Body of pancreas (tissue), 4 donors: Measurements from ENCODE around the gene HLF.

Source experiments
- CTCF ChIP-seq, 7 experiments: fragments of 450-650 bp in 4 of 7; fragments of 200-600 bp in 3 of 7; sonication (generic) in 3 of 7; IDR thresholded peaks; one replicate each; pipeline ENCODE4 v1.5.1; 2016 to 2019; ENCODE audit warnings: antibody characterized with exemption in 7 of 7
- POLR2A ChIP-seq, 3 donors: fragments of 450-650 bp; IDR thresholded peaks; one replicate each; pipeline ENCODE4 v1.6.1; 2016; ENCODE audit warnings: antibody characterized with exemption in 3 of 3, mild to moderate bottlenecking in 2 of 3

- TF ChIP-seq CTCF (IDR thresholded peaks at IDR 0.05) (no peak), POLR2A (IDR thresholded peaks at IDR 0.05) (no peak)
Measured at GRCh38 chr17:55363033-55363432, 98.3 kb downstream of the HLF start.
